Left renal cortex interstitium (tissue), 4 donors: ENCODE results near the gene LINC01488. TPM values are rescaled to one million over a fixed set of nuclear protein-coding genes. Genes with fewer than 3 reads are reported as not detected.

Experiments used
- DNase-seq, 4 donors: peaks; one replicate each; pipeline ENCODE4 v3.0.0-alpha.2; 2013; ENCODE audit warnings: low read depth in 4 of 4, low spot score in 2 of 4, missing footprints in 1 of 4
- polyA plus RNA-seq, 4 donors: library from polyadenylated mRNA; unstranded; fragments of 120-200 nt; gene quantifications; one replicate each; pipeline ENCODE4 v1.2.1, GENCODE V29; 2013; ENCODE audit not compliant: insufficient read length in 4 of 4

LINC01488 gene
- polyA plus RNA-seq, 4 donors: 0.06 to 0.09 (median 0.07) TPM

GRCh38 chr11:69524291-69524882 is 42.9 kb downstream of the LINC01488 start:
- DNase-seq: no peak

GRCh38 chr11:69524991-69525411 is 43.5 kb downstream of the LINC01488 start:
- no peak for DNase-seq

- DNase-seq: no peak
Measured at GRCh38 chr11:69525516-69526452, 44.3 kb downstream of the LINC01488 start.

GRCh38 chr11:69526453-69526810 is 45.0 kb downstream of the LINC01488 start:
- no peak for DNase-seq

- no peak for DNase-seq
Measured at GRCh38 chr11:69529001-69529400, 47.5 kb downstream of the LINC01488 start.

GRCh38 chr11:69530278-69531070 is 49.0 kb downstream of the LINC01488 start:
- no peak for DNase-seq

- no peak for DNase-seq
Measured at GRCh38 chr11:69531071-69531716, 49.7 kb downstream of the LINC01488 start.

GRCh38 chr11:69531717-69532088 is 50.2 kb downstream of the LINC01488 start:
- no peak for DNase-seq

- DNase-seq: no peak
Measured at GRCh38 chr11:69533296-69534165, 52.1 kb downstream of the LINC01488 start.

- no peak for DNase-seq
Measured at GRCh38 chr11:69534166-69534530, 52.7 kb downstream of the LINC01488 start.

GRCh38 chr11:69535908-69536307 is 54.4 kb downstream of the LINC01488 start:
- DNase-seq: no peak

- no peak for DNase-seq
Measured at GRCh38 chr11:69536406-69536805, 54.9 kb downstream of the LINC01488 start.

- no peak for DNase-seq
Measured at GRCh38 chr11:69537126-69537525, 55.7 kb downstream of the LINC01488 start.

- no peak for DNase-seq
Measured at GRCh38 chr11:69537855-69538640, 56.6 kb downstream of the LINC01488 start.

GRCh38 chr11:69538854-69539253 is 57.4 kb downstream of the LINC01488 start:
- DNase-seq: no peak

- DNase-seq: no peak
Measured at GRCh38 chr11:69539416-69540117, 58.1 kb downstream of the LINC01488 start.

- no peak for DNase-seq
Measured at GRCh38 chr11:69540118-69541000, 58.9 kb downstream of the LINC01488 start.

- DNase-seq: no peak
Measured at GRCh38 chr11:69541001-69541285, 59.5 kb downstream of the LINC01488 start.
